ENCODE measurements around the gene ZSCAN10. TPM values are rescaled to one million over a fixed set of nuclear protein-coding genes. Genes with fewer than 3 reads are reported as not detected.

The ZSCAN10 gene
- total RNA-seq, 1 donor from 2014 or later = 50.7 TPM

- Mint-ChIP-seq H3K9me3 (ENCODE audit: unreplicated experiment) (no peaks in the 10 kb centered on the region), H3K27ac (ENCODE audit: unreplicated experiment) (no peak overlapping the region), H3K27me3 (ENCODE audit: unreplicated experiment) (peaks cover 11% of the 10 kb centered on the region), H3K36me3 (ENCODE audit: low read depth, unreplicated experiment) (peaks cover 19% of the 10 kb centered on the region), H3K4me1 (ENCODE audit: unreplicated experiment) (peaks cover 11% of the 10 kb centered on the region), H3K4me3 (ENCODE audit: unreplicated experiment) (no peak overlapping the region)
- no peak for DNase-seq (ENCODE audit: low spot score)
- TF ChIP-seq CTCF (IDR thresholded peaks at IDR 0.05; ENCODE audit: unreplicated experiment) = no peak
These were observed 21.3 kb upstream of the ZSCAN10 start for GRCh38 chr16:3120435-3120834.

- H3K9me3 Mint-ChIP-seq (ENCODE audit: unreplicated experiment) = no peaks in the 10 kb centered on the region
- H3K36me3 Mint-ChIP-seq (ENCODE audit: low read depth, unreplicated experiment) = peaks cover 16% of the 10 kb centered on the region
- DNase-seq (ENCODE audit: low spot score) = no peak
- H3K27ac Mint-ChIP-seq (ENCODE audit: unreplicated experiment) = no peak overlapping the region
- H3K4me3 Mint-ChIP-seq (ENCODE audit: unreplicated experiment) = no peak overlapping the region
- peaks cover 8% of the 10 kb centered on the region for H3K4me1 Mint-ChIP-seq (ENCODE audit: unreplicated experiment)
- TF ChIP-seq CTCF (IDR thresholded peaks at IDR 0.05; ENCODE audit: unreplicated experiment) = no peak
- H3K27me3 Mint-ChIP-seq (ENCODE audit: unreplicated experiment) = peaks cover 8% of the 10 kb centered on the region
These were observed 20.8 kb upstream of the ZSCAN10 start for GRCh38 chr16:3119701-3120408.

- H3K4me1 Mint-ChIP-seq (ENCODE audit: unreplicated experiment) = peaks cover 12% of the 10 kb centered on the region
- DNase-seq (ENCODE audit: low spot score) = no peak
- no peak overlapping the region for H3K4me3 Mint-ChIP-seq (ENCODE audit: unreplicated experiment)
- H3K27me3 Mint-ChIP-seq (ENCODE audit: unreplicated experiment) = peaks cover 10% of the 10 kb centered on the region
- H3K9me3 Mint-ChIP-seq (ENCODE audit: unreplicated experiment) = no peaks in the 10 kb centered on the region
- no peak overlapping the region for H3K27ac Mint-ChIP-seq (ENCODE audit: unreplicated experiment)
- H3K36me3 Mint-ChIP-seq (ENCODE audit: low read depth, unreplicated experiment) = peaks cover 20% of the 10 kb centered on the region
- no peak for TF ChIP-seq CTCF (IDR thresholded peaks at IDR 0.05; ENCODE audit: unreplicated experiment)
These were observed 20.2 kb upstream of the ZSCAN10 start for GRCh38 chr16:3119286-3119685.

GRCh38 chr16:3118846-3119245, 19.8 kb upstream of the ZSCAN10 start:
- H3K9me3 Mint-ChIP-seq (ENCODE audit: unreplicated experiment) = no peaks in the 10 kb centered on the region
- peaks cover 10% of the 10 kb centered on the region for H3K27me3 Mint-ChIP-seq (ENCODE audit: unreplicated experiment)
- no peak overlapping the region for H3K27ac Mint-ChIP-seq (ENCODE audit: unreplicated experiment)
- peaks cover 12% of the 10 kb centered on the region for H3K4me1 Mint-ChIP-seq (ENCODE audit: unreplicated experiment)
- no peak for DNase-seq (ENCODE audit: low spot score)
- H3K36me3 Mint-ChIP-seq (ENCODE audit: low read depth, unreplicated experiment) = peaks cover 20% of the 10 kb centered on the region
- no peak for TF ChIP-seq CTCF (IDR thresholded peaks at IDR 0.05; ENCODE audit: unreplicated experiment)
- no peak overlapping the region for H3K4me3 Mint-ChIP-seq (ENCODE audit: unreplicated experiment)

- H3K4me3 Mint-ChIP-seq (ENCODE audit: unreplicated experiment) = no peak overlapping the region
These were observed 19.2 kb upstream of the ZSCAN10 start for GRCh38 chr16:3118204-3118790.

More at GRCh38 chr16:3118204-3118790, 19.2 kb upstream of the ZSCAN10 start:
- no peak for TF ChIP-seq CTCF (IDR thresholded peaks at IDR 0.05; ENCODE audit: unreplicated experiment)
- no peaks in the 10 kb centered on the region for H3K9me3 Mint-ChIP-seq (ENCODE audit: unreplicated experiment)
- peaks cover 10% of the 10 kb centered on the region for H3K27me3 Mint-ChIP-seq (ENCODE audit: unreplicated experiment)
- DNase-seq (ENCODE audit: low spot score) = no peak
- H3K27ac Mint-ChIP-seq (ENCODE audit: unreplicated experiment) = no peak overlapping the region
- H3K4me1 Mint-ChIP-seq (ENCODE audit: unreplicated experiment) = peaks cover 14% of the 10 kb centered on the region
- H3K36me3 Mint-ChIP-seq (ENCODE audit: low read depth, unreplicated experiment) = peaks cover 20% of the 10 kb centered on the region
